ENCODE results near the gene ETHE1.
A peak's percentile ranks its signal among the peaks of the same experiment; 100 is the strongest.

Gene ETHE1

GRCh38 chr19:43495082-43495481, 31.9 kb downstream of the ETHE1 start:
- DNase-seq, result no peak

- DNase-seq, result no peak
These were observed 36.2 kb downstream of the ETHE1 start for GRCh38 chr19:43490759-43491158.

GRCh38 chr19:43489979-43490599, 36.9 kb downstream of the ETHE1 start:
- DNase-seq, result no peak

GRCh38 chr19:43489310-43489709, 37.7 kb downstream of the ETHE1 start:
- DNase-seq, result no peak

GRCh38 chr19:43488179-43488578, 38.8 kb downstream of the ETHE1 start:
- DNase-seq, result no peak

GRCh38 chr19:43486412-43486811, 40.6 kb downstream of the ETHE1 start:
- DNase-seq, result no peak

GRCh38 chr19:43485951-43486350, 41.0 kb downstream of the ETHE1 start:
- DNase-seq, result no peak

- DNase-seq, result no peak
These were observed 43.7 kb downstream of the ETHE1 start for GRCh38 chr19:43483281-43483680.

GRCh38 chr19:43482193-43482592, 44.8 kb downstream of the ETHE1 start:
- DNase-seq, result no peak

- no peak for DNase-seq
These were observed 45.3 kb downstream of the ETHE1 start for GRCh38 chr19:43481701-43482100.

- DNase-seq, result no peak
These were observed 46.4 kb downstream of the ETHE1 start for GRCh38 chr19:43480574-43480973.

GRCh38 chr19:43479961-43480561, 46.9 kb downstream of the ETHE1 start:
- DNase-seq, result no peak

GRCh38 chr19:43479226-43479625, 47.8 kb downstream of the ETHE1 start:
- no peak for DNase-seq

- DNase-seq, result no peak
These were observed 48.7 kb downstream of the ETHE1 start for GRCh38 chr19:43478323-43478722.

GRCh38 chr19:43476606-43477005, 50.4 kb downstream of the ETHE1 start:
- no peak for DNase-seq

GRCh38 chr19:43474986-43475705, 51.9 kb downstream of the ETHE1 start:
- peak; percentile 15 to 94 (median 82) for DNase-seq

GRCh38 chr19:43474487-43474886, 52.5 kb downstream of the ETHE1 start:
- DNase-seq, result no peak

GRCh38 chr19:43471091-43471490, 55.9 kb downstream of the ETHE1 start:
- DNase-seq, result no peak

- DNase-seq, result no peak
These were observed 56.7 kb downstream of the ETHE1 start for GRCh38 chr19:43470288-43470687.

- no peak for DNase-seq
These were observed 57.9 kb downstream of the ETHE1 start for GRCh38 chr19:43469160-43469480.

- no peak for DNase-seq
These were observed 58.4 kb downstream of the ETHE1 start for GRCh38 chr19:43468354-43469159.

GRCh38 chr19:43467730-43468129, 59.3 kb downstream of the ETHE1 start:
- DNase-seq, result no peak

All from anterior cingulate cortex (tissue), 58 donors.